Transverse colon (tissue), 4 donors: ENCODE results near the gene PJA1.

Source experiments
- CTCF ChIP-seq, 5 experiments: fragments of 200-600 bp in 3 of 5; fragments of 450-650 bp in 2 of 5; sonication (generic) in 3 of 5; IDR thresholded peaks; 1 replicate in 2 of 5; 2 replicates in 3 of 5; pipeline ENCODE4 v1.5.1; 2016 to 2017; ENCODE audit warnings: antibody characterized with exemption in 5 of 5, inconsistent platforms in 3 of 5, mild to moderate bottlenecking in 2 of 5, moderate library complexity in 1 of 5
- EP300 ChIP-seq: sonication (generic); formaldehyde crosslinking; IDR thresholded peaks from one replicate; pipeline ENCODE4 v1.6.1; 2017; ENCODE audit warnings: antibody characterized with exemption, low read depth
- POLR2A ChIP-seq: fragments of 450-650 bp; IDR thresholded peaks from one replicate; pipeline ENCODE4 v1.6.1; 2016; ENCODE audit warnings: antibody characterized with exemption, mild to moderate bottlenecking, moderate library complexity
- POLR2AphosphoS5 ChIP-seq, 3 donors: sonication (generic); formaldehyde crosslinking; IDR thresholded peaks; one replicate each; pipeline ENCODE4 v1.6.1; 2016; ENCODE audit warnings: antibody characterized with exemption in 3 of 3

- TF ChIP-seq CTCF (IDR thresholded peaks at IDR 0.05) (peak; percentile 26 to 42 (median 28)), EP300 (no peak), POLR2A (no peak), POLR2AphosphoS5 (IDR thresholded peaks at IDR 0.05) (no peak)
Measured at GRCh38 chrX:69158166-69158980, 6.9 kb downstream of the PJA1 start.
